Sigmoid colon (tissue), 4 donors: ENCODE data around the gene USP15.
"Not testable (repeated sequence)": the region's sequence is repeated elsewhere in the genome, so short reads cannot be mapped to it uniquely, and the experiment has no call there.

Experiments
- EP300 ChIP-seq, 4 donors: sonication (generic); formaldehyde crosslinking; IDR thresholded peaks; one replicate each; pipeline ENCODE4 v1.6.1; 2017; ENCODE audit warnings: antibody characterized with exemption in 4 of 4
- POLR2A ChIP-seq, 2 donors: fragments of 450-650 bp; IDR thresholded peaks; one replicate each; pipeline ENCODE4 v1.6.1; 2016; ENCODE audit warnings: antibody characterized with exemption in 2 of 2, mild to moderate bottlenecking in 2 of 2, moderate library complexity in 2 of 2
- TF ChIP-seq, protein P1 (sequence below), 4 experiments: fragments of 450-650 bp in 3 of 4; fragments of 200-600 bp in 1 of 4; IDR thresholded peaks; one replicate each; pipeline ENCODE4 v1.5.1; 2016 to 2019; ENCODE audit warnings: antibody characterized with exemption in 4 of 4, mild to moderate bottlenecking in 3 of 4, moderate library complexity in 2 of 4

DNA sequence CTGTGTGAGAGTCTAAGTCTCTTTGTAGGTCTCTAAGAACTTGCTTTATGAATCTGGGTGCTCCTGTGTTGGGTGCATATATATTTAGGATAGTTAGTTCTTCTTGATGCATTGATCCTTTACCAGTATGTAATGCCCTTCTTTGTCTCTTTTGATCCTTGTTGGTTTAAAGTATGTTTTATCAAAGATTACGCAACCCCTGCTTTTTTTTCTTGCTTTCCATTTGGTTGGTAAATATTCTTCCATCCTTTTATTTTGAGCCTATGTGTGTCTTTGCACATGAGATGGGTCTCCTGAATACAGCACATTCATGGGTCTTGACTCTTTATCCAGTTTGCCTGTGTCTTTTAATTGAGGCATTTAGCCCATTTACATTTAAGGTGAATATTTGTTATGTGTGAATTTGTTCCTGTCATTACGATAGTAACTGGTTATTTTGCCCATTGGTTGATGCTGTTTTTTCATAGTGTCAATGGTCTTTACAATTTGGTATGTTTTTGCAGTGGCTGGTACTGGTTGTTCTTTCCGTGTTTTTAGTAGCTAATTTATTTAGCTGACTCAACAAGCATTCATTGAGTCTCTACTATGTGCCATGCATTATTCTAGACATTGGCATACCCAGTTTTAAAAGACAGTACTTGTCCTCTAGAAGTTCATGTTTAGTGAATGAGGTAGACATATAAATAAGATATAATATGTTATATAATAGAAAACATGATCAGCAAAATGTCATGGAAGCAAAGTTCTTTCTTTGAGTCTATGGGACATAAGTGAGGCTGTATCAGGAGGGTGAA lies 108.4 kb downstream of the USP15 start:
- TF ChIP-seq POLR2A, EP300 (IDR thresholded peaks at IDR 0.05): not testable (repeated sequence)
- TF ChIP-seq, protein P1, sequence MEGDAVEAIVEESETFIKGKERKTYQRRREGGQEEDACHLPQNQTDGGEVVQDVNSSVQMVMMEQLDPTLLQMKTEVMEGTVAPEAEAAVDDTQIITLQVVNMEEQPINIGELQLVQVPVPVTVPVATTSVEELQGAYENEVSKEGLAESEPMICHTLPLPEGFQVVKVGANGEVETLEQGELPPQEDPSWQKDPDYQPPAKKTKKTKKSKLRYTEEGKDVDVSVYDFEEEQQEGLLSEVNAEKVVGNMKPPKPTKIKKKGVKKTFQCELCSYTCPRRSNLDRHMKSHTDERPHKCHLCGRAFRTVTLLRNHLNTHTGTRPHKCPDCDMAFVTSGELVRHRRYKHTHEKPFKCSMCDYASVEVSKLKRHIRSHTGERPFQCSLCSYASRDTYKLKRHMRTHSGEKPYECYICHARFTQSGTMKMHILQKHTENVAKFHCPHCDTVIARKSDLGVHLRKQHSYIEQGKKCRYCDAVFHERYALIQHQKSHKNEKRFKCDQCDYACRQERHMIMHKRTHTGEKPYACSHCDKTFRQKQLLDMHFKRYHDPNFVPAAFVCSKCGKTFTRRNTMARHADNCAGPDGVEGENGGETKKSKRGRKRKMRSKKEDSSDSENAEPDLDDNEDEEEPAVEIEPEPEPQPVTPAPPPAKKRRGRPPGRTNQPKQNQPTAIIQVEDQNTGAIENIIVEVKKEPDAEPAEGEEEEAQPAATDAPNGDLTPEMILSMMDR (IDR thresholded peaks at IDR 0.05) = not testable (repeated sequence)
